AG20443 (cell line): ENCODE measurements around the gene VTI1A.

Experiments
- DNase-seq: peaks from one replicate; pipeline ENCODE4 v3.0.0; 2012; ENCODE audit warnings: low spot score, mixed read lengths

VTI1A gene

GRCh38 chr10:112639298-112639697 is 192.3 kb downstream of the VTI1A start:
- DNase-seq, result no peak

- DNase-seq, result no peak
These were observed 193.6 kb downstream of the VTI1A start for GRCh38 chr10:112640638-112641037.

- DNase-seq, result no peak
These were observed 196.7 kb downstream of the VTI1A start for GRCh38 chr10:112643600-112644264.

GRCh38 chr10:112644265-112644645 is 197.2 kb downstream of the VTI1A start:
- no peak for DNase-seq

- DNase-seq, result no peak
These were observed 202.2 kb downstream of the VTI1A start for GRCh38 chr10:112649006-112649821.

- DNase-seq, result no peak
These were observed 202.8 kb downstream of the VTI1A start for GRCh38 chr10:112649822-112650152.

- no peak for DNase-seq
These were observed 203.6 kb downstream of the VTI1A start for GRCh38 chr10:112650588-112651030.

- no peak for DNase-seq
These were observed 206.2 kb downstream of the VTI1A start for GRCh38 chr10:112653215-112653614.

GRCh38 chr10:112653851-112654250 is 206.8 kb downstream of the VTI1A start:
- DNase-seq, result no peak

- no peak for DNase-seq
These were observed 207.8 kb downstream of the VTI1A start for GRCh38 chr10:112654794-112655193.

GRCh38 chr10:112655722-112656121 is 208.7 kb downstream of the VTI1A start:
- DNase-seq, result no peak

- DNase-seq, result no peak
These were observed 211.4 kb downstream of the VTI1A start for GRCh38 chr10:112658465-112658864.

- no peak for DNase-seq
These were observed 212.1 kb downstream of the VTI1A start for GRCh38 chr10:112658900-112659638.

GRCh38 chr10:112663234-112664125 is 216.5 kb downstream of the VTI1A start:
- DNase-seq, result peak; percentile 80

- no peak for DNase-seq
These were observed 219.1 kb downstream of the VTI1A start for GRCh38 chr10:112666094-112666493.

- DNase-seq, result no peak
These were observed 223.0 kb downstream of the VTI1A start for GRCh38 chr10:112669989-112670388.

- no peak for DNase-seq
These were observed 224.7 kb downstream of the VTI1A start for GRCh38 chr10:112671743-112672142.

- DNase-seq, result no peak
These were observed 225.7 kb downstream of the VTI1A start for GRCh38 chr10:112672706-112673105.

GRCh38 chr10:112675560-112676083 is 228.6 kb downstream of the VTI1A start:
- no peak for DNase-seq

- DNase-seq, result no peak
These were observed 230.7 kb downstream of the VTI1A start for GRCh38 chr10:112677689-112678088.

- DNase-seq, result no peak
These were observed 231.6 kb downstream of the VTI1A start for GRCh38 chr10:112678581-112678980.

- no peak for DNase-seq
These were observed 232.0 kb downstream of the VTI1A start for GRCh38 chr10:112678987-112679386.
